ENCODE results near the gene SPOCK1. TPM values are rescaled to one million over a fixed set of nuclear protein-coding genes. Genes with fewer than 3 reads are reported as not detected.

The SPOCK1 gene
- total and polyA plus RNA-seq, 8 donors, result 0.46 to 15.6 (median 9.2) TPM

GRCh38 chr5:137402436-137403187 is 96.5 kb downstream of the SPOCK1 start:
- no peak for DNase-seq
- Histone ChIP-seq H3K4me3 (no peak overlapping the region), H3K9me3 (no peaks in the 10 kb centered on the region), H3K4me1 (no peaks in the 10 kb centered on the region), H3K27ac (no peak overlapping the region), H3K27me3 (peaks cover 0 to 3% (median 0%) of the 10 kb centered on the region in 3 donors), H3K36me3 (no peaks in the 10 kb centered on the region)
- intact Hi-C loops (cut with DNase I; ENCODE audit: low total_unique reads), result no loop called here
- 77 to 84% (median 80%) methylated on average over 5 of the region's 5 CpGs for WGBS, 5 donors
- no peak for TF ChIP-seq POLR2AphosphoS5 (IDR thresholded peaks at IDR 0.05)
- TF ChIP-seq POLR2A (IDR thresholded peaks at IDR 0.05), result no peak
- TF ChIP-seq EP300 (IDR thresholded peaks at IDR 0.05), result no peak

- 56 to 74% (median 64%) methylated on average over 2 of the region's 2 CpGs for WGBS, 5 donors
- no peak for DNase-seq
- Histone ChIP-seq H3K27ac (no peak overlapping the region), H3K36me3 (no peaks in the 10 kb centered on the region), H3K27me3 (peaks cover 0 to 3% (median 0%) of the 10 kb centered on the region in 3 donors), H3K4me3 (no peak overlapping the region), H3K9me3 (no peaks in the 10 kb centered on the region), H3K4me1 (no peaks in the 10 kb centered on the region)
- no peak for TF ChIP-seq POLR2AphosphoS5 (IDR thresholded peaks at IDR 0.05)
- intact Hi-C loops (cut with DNase I; ENCODE audit: low total_unique reads), result no loop called here
Observed at GRCh38 chr5:137401946-137402345, 97.2 kb downstream of the SPOCK1 start.

GRCh38 chr5:137400571-137400970 is 98.6 kb downstream of the SPOCK1 start:
- intact Hi-C loops (cut with DNase I; ENCODE audit: low total_unique reads), result no loop called here
- Histone ChIP-seq H3K36me3 (no peaks in the 10 kb centered on the region), H3K27me3 (peaks cover 0 to 3% (median 0%) of the 10 kb centered on the region in 3 donors), H3K9me3 (no peaks in the 10 kb centered on the region), H3K4me1 (no peaks in the 10 kb centered on the region), H3K4me3 (no peak overlapping the region), H3K27ac (no peak overlapping the region)
- WGBS, 5 donors, result 82 to 91% (median 84%) methylated on average over 5 of the region's 5 CpGs
- TF ChIP-seq POLR2AphosphoS5 (IDR thresholded peaks at IDR 0.05) (no peak), CTCF (IDR thresholded peaks at IDR 0.05) (no peak), EP300 (IDR thresholded peaks at IDR 0.05) (no peak), POLR2A (IDR thresholded peaks at IDR 0.05) (no peak)
- DNase-seq, result no peak

GRCh38 chr5:137399911-137400310 is 99.2 kb downstream of the SPOCK1 start:
- no peaks in the 10 kb centered on the region for H3K4me1 ChIP-seq
- no peaks in the 10 kb centered on the region for H3K9me3 ChIP-seq
- no peak overlapping the region for H3K27ac ChIP-seq
- no peak for DNase-seq
- intact Hi-C loops (cut with DNase I; ENCODE audit: low total_unique reads), result no loop called here
- no peak overlapping the region for H3K4me3 ChIP-seq
- 81 to 87% (median 85%) methylated on average over 3 of the region's 3 CpGs for WGBS, 5 donors
- H3K36me3 ChIP-seq, result no peaks in the 10 kb centered on the region
- H3K27me3 ChIP-seq, result peaks cover 0 to 3% (median 0%) of the 10 kb centered on the region in 3 donors
- TF ChIP-seq CTCF (IDR thresholded peaks at IDR 0.05) (no peak), EP300 (IDR thresholded peaks at IDR 0.05) (no peak), POLR2AphosphoS5 (IDR thresholded peaks at IDR 0.05) (no peak), POLR2A (IDR thresholded peaks at IDR 0.05) (no peak)

GRCh38 chr5:137398751-137399150 is 100.4 kb downstream of the SPOCK1 start:
- H3K27ac ChIP-seq, result no peak overlapping the region
- H3K4me1 ChIP-seq, result no peaks in the 10 kb centered on the region
- TF ChIP-seq CTCF (IDR thresholded peaks at IDR 0.05) (no peak), EP300 (IDR thresholded peaks at IDR 0.05) (no peak), POLR2A (IDR thresholded peaks at IDR 0.05) (no peak), POLR2AphosphoS5 (IDR thresholded peaks at IDR 0.05) (no peak)
- 67 to 89% (median 81%) methylated on average over 3 of the region's 3 CpGs for WGBS, 5 donors
- DNase-seq, result no peak
- peaks cover 0 to 3% (median 0%) of the 10 kb centered on the region in 3 donors for H3K27me3 ChIP-seq
- H3K9me3 ChIP-seq, result no peaks in the 10 kb centered on the region
- no peaks in the 10 kb centered on the region for H3K36me3 ChIP-seq
- H3K4me3 ChIP-seq, result no peak overlapping the region
- intact Hi-C loops (cut with DNase I; ENCODE audit: low total_unique reads), result no loop called here

Data from stomach (tissue), 9 donors.